Sigmoid colon (tissue), 4 donors: Measurements from ENCODE around the gene FBXO8.

ENCODE experiments used
- CTCF ChIP-seq, 4 experiments: fragments of 450-650 bp in 3 of 4; fragments of 200-600 bp in 1 of 4; IDR thresholded peaks; one replicate each; pipeline ENCODE4 v1.5.1; 2016 to 2019; ENCODE audit warnings: antibody characterized with exemption in 4 of 4, mild to moderate bottlenecking in 3 of 4, moderate library complexity in 2 of 4
- POLR2A ChIP-seq, 2 donors: fragments of 450-650 bp; IDR thresholded peaks; one replicate each; pipeline ENCODE4 v1.6.1; 2016; ENCODE audit warnings: antibody characterized with exemption in 2 of 2, mild to moderate bottlenecking in 2 of 2, moderate library complexity in 2 of 2
- POLR2AphosphoS5 ChIP-seq, 4 donors: sonication (generic); formaldehyde crosslinking; IDR thresholded peaks; one replicate each; pipeline ENCODE4 v1.6.1; 2017; ENCODE audit warnings: antibody characterized with exemption in 4 of 4

GRCh38 chr4:174284487-174284886, 1.0 kb upstream of the FBXO8 start:
- no peak for TF ChIP-seq CTCF (IDR thresholded peaks at IDR 0.05)
- no peak for TF ChIP-seq POLR2A (IDR thresholded peaks at IDR 0.05)
- no peak for TF ChIP-seq POLR2AphosphoS5 (IDR thresholded peaks at IDR 0.05)
